Measurements from ENCODE around the gene ORM2. TPM values are rescaled to one million over a fixed set of nuclear protein-coding genes. Genes with fewer than 3 reads are reported as not detected.

ORM2 gene
- total RNA-seq, 1 experiment from 2014 or later = 46.0 TPM

DNA sequence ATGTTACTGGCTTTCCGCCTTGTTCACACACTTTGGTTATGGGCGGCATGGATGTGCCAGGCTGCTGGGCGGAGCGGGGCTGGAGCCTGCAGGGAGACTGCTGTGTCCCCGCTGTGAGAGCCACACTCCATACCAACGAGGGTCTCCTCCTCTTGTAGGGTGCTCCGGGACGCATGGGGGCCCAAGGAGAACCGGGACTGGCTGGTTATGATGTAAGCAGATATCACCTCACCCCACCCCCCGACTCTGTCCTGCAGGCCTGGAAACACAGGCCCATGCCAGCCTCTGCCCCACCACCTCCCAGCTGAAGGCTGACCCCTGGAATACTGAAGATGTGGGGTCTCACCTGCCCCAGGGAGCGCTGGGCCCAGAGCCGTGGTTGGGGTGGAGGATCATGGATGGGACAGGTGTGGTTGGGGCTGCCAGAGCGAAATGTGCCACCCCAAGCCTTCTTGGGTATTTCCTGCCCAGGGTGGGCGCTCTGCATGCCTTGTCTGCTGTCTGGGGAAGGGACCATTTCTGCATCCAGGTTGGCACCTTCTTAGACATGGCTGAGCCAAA lies 46.0 kb upstream of the ORM2 start:
- no peaks in the 10 kb centered on the region; the same call in none of the 2 replicates for H3K36me3 ChIP-seq (ENCODE audit: control insufficient read depth, insufficient read depth, low read length)
- Mint-ChIP-seq H3K4me3 (ENCODE audit: unreplicated experiment) (no peak overlapping the region), H3K27ac (ENCODE audit: unreplicated experiment) (no peak overlapping the region), H3K27me3 (ENCODE audit: insufficient read depth, unreplicated experiment) (no peaks in the 10 kb centered on the region), H3K9me3 (ENCODE audit: unreplicated experiment) (no peaks in the 10 kb centered on the region), H3K4me1 (ENCODE audit: low read depth, unreplicated experiment) (peaks cover 7% of the 10 kb centered on the region), H3K36me3 (ENCODE audit: insufficient read depth, unreplicated experiment) (peaks cover 6% of the 10 kb centered on the region)
- BruUV-seq (replicated peaks) = no TSS peak
- H3K27me3 ChIP-seq (replicated peaks; ENCODE audit: control insufficient read depth, insufficient read depth, low read length) = no peaks in the 10 kb centered on the region
- intact Hi-C loops (cut with micrococcal nuclease; ENCODE audit: unreplicated experiment) = no loop called here
- H3K4me1 ChIP-seq = peaks cover 12% of the 10 kb centered on the region
- H3K9me3 ChIP-seq = no peaks in the 10 kb centered on the region
- TF ChIP-seq, protein P1, sequence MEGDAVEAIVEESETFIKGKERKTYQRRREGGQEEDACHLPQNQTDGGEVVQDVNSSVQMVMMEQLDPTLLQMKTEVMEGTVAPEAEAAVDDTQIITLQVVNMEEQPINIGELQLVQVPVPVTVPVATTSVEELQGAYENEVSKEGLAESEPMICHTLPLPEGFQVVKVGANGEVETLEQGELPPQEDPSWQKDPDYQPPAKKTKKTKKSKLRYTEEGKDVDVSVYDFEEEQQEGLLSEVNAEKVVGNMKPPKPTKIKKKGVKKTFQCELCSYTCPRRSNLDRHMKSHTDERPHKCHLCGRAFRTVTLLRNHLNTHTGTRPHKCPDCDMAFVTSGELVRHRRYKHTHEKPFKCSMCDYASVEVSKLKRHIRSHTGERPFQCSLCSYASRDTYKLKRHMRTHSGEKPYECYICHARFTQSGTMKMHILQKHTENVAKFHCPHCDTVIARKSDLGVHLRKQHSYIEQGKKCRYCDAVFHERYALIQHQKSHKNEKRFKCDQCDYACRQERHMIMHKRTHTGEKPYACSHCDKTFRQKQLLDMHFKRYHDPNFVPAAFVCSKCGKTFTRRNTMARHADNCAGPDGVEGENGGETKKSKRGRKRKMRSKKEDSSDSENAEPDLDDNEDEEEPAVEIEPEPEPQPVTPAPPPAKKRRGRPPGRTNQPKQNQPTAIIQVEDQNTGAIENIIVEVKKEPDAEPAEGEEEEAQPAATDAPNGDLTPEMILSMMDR (IDR thresholded peaks at IDR 0.05; ENCODE audit: insufficient read depth in 1 of 2, low read depth in 1 of 2, low read length in 1 of 2, severe bottlenecking in 1 of 2, unreplicated experiment in 1 of 2) = no peak
- H3K4me3 ChIP-seq (ENCODE audit: low read depth, low read length) = no peak overlapping the region
- CTCF ChIA-PET = no interaction called here
- POLR2A ChIA-PET = no interaction called here
- peak in 1 of 2 experiments; percentile 28 for DNase-seq

DNA sequence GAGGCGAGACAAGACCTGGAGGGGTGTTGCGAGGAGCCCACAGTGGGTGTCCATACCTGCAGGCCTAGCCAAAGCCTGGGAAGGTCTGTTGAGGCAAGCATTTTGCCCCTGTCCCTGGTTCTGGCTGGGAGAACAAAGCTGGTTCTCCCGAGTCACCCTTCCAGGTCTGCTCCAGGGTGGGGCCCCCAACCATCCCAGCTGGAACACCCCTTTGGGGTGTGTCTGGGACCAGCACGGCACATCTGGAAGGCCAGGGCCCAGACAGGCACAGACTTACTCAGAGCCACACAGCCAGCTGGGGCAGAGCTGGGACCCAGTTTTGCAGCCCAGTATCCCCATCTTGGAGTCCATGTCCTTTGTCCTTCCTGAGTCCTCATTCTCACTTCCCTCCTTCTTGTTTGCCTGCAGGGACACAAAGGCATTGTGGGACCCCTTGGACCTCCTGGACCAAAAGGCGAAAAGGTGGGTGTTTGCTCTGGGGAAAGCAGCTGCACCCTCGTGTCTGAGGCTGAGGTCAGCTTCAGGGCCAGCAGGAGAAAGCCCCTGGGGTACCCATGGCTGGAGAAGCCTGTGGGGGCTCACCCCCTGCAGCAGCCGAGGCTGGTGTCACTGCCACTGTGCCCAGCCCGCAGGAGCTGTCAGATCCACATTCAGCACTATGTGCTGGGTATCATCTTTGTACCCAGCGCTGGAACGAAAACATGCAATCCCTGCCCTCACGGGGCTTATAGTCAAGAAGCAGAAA lies 45.2 kb upstream of the ORM2 start:
- H3K4me3 Mint-ChIP-seq (ENCODE audit: unreplicated experiment) = no peak overlapping the region
- H3K9me3 ChIP-seq = no peaks in the 10 kb centered on the region
- intact Hi-C loops (cut with micrococcal nuclease; ENCODE audit: unreplicated experiment) = no loop called here
- H3K27ac Mint-ChIP-seq (ENCODE audit: unreplicated experiment) = no peak overlapping the region
- no peaks in the 10 kb centered on the region for H3K27me3 ChIP-seq (replicated peaks; ENCODE audit: control insufficient read depth, insufficient read depth, low read length)
- ChIA-PET CTCF (no interaction called here), POLR2A (no interaction called here)
- H3K36me3 ChIP-seq (ENCODE audit: control insufficient read depth, insufficient read depth, low read length) = no peaks in the 10 kb centered on the region; the same call in none of the 2 replicates
- H3K9me3 Mint-ChIP-seq (ENCODE audit: unreplicated experiment) = no peaks in the 10 kb centered on the region
- peak in 1 of 2 experiments; percentile 26 for DNase-seq
- no TSS peak for BruUV-seq (replicated peaks)
- H3K27me3 Mint-ChIP-seq (ENCODE audit: insufficient read depth, unreplicated experiment) = no peaks in the 10 kb centered on the region
- H3K4me1 ChIP-seq = peaks cover 14% of the 10 kb centered on the region
- no peak overlapping the region for H3K4me3 ChIP-seq (ENCODE audit: low read depth, low read length)
- TF ChIP-seq, protein P1 (IDR thresholded peaks at IDR 0.05; ENCODE audit: insufficient read depth in 1 of 2, low read depth in 1 of 2, low read length in 1 of 2, severe bottlenecking in 1 of 2, unreplicated experiment in 1 of 2) = no peak
- H3K36me3 Mint-ChIP-seq (ENCODE audit: insufficient read depth, unreplicated experiment) = no peaks in the 10 kb centered on the region
- H3K4me1 Mint-ChIP-seq (ENCODE audit: low read depth, unreplicated experiment) = peaks cover 7% of the 10 kb centered on the region

DNA sequence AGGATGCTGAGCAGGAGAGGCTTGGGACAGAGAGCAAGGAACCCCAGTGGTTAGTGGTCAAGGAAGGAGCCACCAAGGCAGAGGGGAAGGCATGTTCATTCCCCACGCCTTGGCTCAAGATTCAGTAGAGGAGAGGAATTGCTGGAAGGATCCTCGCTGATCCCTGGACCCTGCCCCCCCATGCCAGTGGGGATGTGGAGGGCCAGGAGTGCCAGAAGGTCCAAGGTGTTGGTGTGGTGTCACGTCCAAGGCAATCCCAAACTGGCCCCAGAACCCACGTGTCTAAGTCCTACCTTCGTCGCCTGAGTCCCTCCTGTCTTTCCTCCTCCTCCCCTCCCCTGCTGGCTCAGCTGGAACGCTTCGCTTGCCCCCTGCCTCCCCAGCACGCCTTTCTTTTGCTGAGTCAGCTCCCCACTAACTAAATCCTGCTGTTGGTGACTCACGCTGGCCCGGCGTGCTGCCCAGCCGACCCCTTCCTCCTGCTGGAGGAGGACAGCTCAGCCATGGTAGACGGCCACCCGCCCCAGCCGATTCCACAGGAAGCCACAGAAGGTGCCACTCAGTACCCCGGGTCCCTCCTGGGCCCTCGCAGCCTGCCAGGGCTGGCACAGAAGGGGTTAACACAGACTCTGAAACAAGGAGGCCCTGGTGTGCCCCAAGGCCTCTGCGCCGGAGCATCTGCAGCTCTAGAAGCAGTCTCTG lies 44.4 kb upstream of the ORM2 start:
- peak in 1 of 2 experiments; percentile 28 for DNase-seq
- ChIA-PET CTCF (no interaction called here), POLR2A (no interaction called here)
- Mint-ChIP-seq H3K9me3 (ENCODE audit: unreplicated experiment) (no peaks in the 10 kb centered on the region), H3K4me3 (ENCODE audit: unreplicated experiment) (no peak overlapping the region), H3K27me3 (ENCODE audit: insufficient read depth, unreplicated experiment) (no peaks in the 10 kb centered on the region), H3K27ac (ENCODE audit: unreplicated experiment) (no peak overlapping the region), H3K4me1 (ENCODE audit: low read depth, unreplicated experiment) (peaks cover 7% of the 10 kb centered on the region), H3K36me3 (ENCODE audit: insufficient read depth, unreplicated experiment) (peaks cover 1% of the 10 kb centered on the region)
- H3K4me1 ChIP-seq = peaks cover 14% of the 10 kb centered on the region
- H3K36me3 ChIP-seq (ENCODE audit: control insufficient read depth, insufficient read depth, low read length) = no peaks in the 10 kb centered on the region; the same call in none of the 2 replicates
- BruUV-seq (replicated peaks) = no TSS peak
- no peaks in the 10 kb centered on the region for H3K27me3 ChIP-seq (replicated peaks; ENCODE audit: control insufficient read depth, insufficient read depth, low read length)
- intact Hi-C loops (cut with micrococcal nuclease; ENCODE audit: unreplicated experiment) = no loop called here
- TF ChIP-seq, protein P1 (IDR thresholded peaks at IDR 0.05; ENCODE audit: insufficient read depth in 1 of 2, low read depth in 1 of 2, low read length in 1 of 2, severe bottlenecking in 1 of 2, unreplicated experiment in 1 of 2) = no peak
- H3K4me3 ChIP-seq (ENCODE audit: low read depth, low read length) = no peak overlapping the region
- no peaks in the 10 kb centered on the region for H3K9me3 ChIP-seq

All from Caco-2 (cell line).